Stimulated activated CD4-positive, alpha-beta T cell treated with anti-CD3 and anti-CD28 coated beads, Interleukin-1b, Interleukin-23, amount 100 ng/mL, for 24 hours (primary cell): ENCODE measurements around the gene RRAS2.
"Not testable (repeated sequence)": the region's sequence is repeated elsewhere in the genome, so short reads cannot be mapped to it uniquely, and the experiment has no call there.

Experiments used
- DNase-seq, 4 experiments: peaks; one replicate each; pipeline ENCODE4 v3.0.0-alpha.2; 2020; ENCODE audit warnings: low read depth in 4 of 4, low spot score in 1 of 4

The RRAS2 gene

DNA sequence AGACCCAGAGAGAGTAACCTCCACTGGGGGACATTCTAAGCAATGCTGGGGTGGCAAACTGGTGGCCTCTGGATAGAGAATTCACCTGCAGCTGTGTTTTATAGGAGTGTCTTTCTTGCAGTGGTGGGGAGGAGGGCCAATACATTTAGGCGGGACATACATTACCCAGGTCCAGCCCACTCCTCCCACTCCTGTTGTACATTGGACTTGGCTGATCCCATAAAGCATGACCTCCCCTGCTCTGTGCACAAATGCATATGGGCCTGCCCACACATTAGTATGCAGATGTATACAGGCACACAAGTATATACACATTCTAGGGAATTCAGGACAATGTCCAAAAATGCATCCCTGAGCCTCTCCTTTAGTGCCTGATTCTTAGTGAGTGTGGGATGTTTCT lies 99.1 kb downstream of the RRAS2 start:
- DNase-seq: no peak

DNA sequence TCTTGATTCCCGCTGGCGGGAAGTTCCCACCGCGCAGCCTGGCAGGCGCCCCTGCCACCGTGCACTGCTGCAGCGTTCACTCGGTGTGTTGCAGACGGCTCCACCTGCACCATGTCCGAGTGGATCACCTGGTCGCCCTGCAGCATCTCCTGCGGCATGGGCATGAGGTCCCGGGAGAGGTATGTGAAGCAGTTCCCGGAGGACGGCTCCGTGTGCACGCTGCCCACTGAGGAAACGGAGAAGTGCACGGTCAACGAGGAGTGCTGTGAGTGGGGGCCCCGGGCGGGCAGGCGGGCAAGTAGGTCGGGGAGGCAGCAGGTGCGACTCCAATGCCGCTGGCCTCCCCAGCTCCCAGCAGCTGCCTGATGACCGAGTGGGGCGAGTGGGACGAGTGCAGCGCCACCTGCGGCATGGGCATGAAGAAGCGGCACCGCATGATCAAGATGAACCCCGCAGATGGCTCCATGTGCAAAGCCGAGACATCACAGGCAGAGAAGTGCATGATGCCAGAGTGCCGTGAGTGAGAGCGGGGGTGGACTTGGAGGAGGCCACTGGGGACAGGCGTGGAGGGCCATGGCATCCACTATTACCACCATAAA lies 99.7 kb downstream of the RRAS2 start:
- no peak for DNase-seq

DNA sequence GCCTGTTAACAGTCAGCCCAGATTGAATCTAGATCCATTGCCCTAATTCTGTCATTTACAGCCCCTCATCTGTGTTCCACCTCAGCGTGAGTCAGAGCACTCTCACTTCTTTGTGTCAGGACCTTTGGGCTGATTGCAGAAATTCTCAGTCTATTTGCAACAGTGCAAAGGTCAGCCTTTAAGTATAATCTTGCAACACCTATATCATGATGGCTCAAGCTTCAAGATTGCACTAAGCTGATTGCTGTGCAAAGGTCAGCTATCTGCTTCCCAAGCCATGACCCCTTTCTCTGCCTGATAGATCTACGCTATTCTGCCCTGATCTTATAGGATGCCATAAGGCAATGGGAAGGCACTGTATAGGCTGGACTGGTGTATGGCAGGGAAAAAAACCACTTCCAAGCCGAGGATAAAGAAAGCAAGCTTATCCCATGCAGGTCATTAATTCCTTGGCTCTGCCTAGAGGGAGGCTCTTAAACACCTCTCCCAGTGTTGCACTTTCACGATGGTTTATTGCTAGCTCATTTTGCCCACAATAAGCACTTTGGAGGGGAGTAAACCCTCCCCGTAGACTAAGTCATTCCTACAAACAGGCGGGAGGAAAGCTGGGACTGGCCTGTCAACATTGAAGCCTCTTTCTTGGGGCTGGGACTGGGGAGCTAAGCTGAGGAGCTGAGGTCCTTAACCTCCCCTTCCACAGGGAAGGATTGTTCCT lies 100.6 kb downstream of the RRAS2 start:
- no peak for DNase-seq

DNA sequence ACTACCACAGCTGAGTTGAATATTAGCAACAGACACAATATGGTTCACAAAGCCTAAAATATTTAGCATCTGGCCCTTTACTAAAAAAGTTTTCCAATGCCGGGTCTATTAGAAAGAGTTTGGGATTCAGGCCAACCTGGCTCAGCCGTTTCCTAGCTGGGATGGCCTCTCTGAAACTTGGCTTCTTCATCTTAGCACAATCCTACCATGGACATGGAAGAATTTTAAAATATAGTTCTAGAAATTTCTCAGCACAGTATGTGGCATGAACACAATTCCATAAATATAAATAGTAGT lies 103.8 kb downstream of the RRAS2 start:
- no peak for DNase-seq

DNA sequence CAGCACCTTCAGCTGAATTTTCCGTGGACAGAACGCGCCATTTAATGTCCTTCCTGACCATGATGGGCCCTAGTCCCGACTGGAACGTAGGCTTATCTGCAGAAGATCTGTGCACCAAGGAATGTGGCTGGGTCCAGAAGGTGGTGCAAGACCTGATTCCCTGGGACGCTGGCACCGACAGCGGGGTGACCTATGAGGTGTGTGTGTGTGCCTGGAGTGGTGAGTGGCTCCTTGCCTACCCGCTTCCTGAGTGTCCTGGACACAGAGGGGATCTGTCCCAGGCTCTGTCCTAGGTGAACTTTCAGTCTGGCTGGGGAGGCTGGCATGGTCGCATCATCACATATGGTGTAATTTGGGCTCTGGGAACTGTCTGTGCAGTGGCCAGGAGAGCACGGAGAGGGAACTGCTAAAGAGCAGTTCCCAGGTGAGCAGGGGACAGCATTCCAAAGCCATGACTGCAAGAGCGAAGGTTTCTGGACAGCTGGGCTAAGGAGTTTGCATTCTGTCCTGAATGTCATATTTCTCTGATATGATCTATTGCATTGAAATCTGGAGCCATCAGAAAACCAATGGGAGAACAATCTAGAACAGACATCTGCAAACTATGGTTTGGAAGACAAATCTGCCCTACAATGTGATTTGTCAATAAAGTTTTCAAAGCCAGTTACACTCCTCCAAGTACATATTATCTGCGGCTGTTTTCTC lies 104.3 kb downstream of the RRAS2 start:
- DNase-seq: no peak

DNA sequence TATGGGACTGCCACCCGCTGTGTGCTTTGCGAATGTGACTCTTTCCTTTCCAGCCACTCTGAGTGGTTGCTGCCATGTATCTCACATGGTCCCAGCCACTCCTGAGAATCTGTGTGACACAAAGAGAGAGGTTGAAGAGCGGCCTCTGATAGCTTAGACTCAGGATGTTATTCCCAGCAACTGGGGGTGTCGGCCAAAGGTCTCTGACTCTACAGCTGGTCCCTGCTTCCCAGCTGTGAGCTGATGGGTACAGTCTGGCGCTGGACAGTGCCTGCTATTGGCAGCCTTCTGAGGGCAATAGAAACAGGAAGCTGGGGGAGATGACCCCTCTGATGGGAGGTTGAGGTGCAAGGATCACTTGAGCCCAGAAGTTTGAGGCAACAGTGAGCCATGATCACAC lies 105.1 kb downstream of the RRAS2 start:
- no peak for DNase-seq

DNA sequence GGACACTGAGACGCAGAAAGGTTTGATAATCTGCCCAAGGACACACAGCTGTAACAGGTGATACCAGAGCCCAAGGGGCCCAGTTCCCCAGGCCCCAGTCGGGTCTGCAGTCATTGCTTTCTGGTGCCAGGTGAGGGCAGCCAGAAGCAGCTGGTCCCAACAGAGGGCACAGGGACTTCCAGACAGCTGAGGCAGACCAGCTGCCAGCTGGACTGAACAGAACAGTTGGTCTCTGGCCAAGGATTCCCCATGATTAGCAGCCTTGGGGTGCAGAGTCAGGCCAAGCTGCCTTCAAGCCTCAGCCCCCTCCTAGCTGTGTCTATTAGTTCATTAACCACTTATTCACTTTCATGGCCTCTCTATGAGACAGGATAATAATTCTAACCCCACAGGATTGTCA lies 105.6 kb downstream of the RRAS2 start:
- DNase-seq: no peak

DNA sequence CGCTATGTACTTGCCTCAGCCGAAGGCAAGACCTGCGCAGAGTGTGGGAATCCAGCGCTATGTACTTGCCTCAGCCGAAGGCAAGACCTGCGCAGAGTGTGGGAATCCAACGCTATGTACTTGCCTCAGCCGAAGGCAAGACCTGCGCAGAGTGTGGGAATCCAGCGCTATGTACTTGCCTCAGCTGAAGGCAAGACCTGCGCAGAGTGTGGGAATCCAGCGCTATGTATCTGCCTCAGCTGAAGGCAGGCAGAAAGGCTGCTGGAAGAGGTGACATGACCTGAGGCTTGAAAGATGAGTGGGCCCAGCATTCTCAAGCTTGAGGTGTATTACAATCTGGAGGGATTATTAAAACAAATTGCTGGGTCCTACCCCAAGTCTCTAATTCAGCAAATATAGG lies 106.5 kb downstream of the RRAS2 start:
- not testable (repeated sequence) for DNase-seq

DNA sequence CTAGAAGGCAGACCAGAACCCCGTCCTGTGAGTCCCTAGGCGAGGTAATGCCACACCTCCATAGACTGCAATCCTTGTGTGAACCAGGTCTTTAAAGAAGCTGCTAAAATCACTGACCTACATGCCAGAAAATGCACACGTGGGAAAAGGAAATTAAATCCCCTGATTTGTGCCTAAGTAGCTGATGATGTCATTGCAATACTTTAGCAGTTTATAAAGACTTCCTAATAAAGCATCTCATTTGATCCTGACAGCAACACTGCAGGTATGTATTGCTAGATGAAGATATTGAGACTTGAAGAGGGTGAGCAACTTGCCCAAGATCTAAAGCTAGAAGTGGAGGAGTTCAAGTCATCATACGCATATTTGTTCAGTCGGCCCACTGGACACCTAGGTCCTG lies 107.2 kb downstream of the RRAS2 start:
- no peak for DNase-seq

DNA sequence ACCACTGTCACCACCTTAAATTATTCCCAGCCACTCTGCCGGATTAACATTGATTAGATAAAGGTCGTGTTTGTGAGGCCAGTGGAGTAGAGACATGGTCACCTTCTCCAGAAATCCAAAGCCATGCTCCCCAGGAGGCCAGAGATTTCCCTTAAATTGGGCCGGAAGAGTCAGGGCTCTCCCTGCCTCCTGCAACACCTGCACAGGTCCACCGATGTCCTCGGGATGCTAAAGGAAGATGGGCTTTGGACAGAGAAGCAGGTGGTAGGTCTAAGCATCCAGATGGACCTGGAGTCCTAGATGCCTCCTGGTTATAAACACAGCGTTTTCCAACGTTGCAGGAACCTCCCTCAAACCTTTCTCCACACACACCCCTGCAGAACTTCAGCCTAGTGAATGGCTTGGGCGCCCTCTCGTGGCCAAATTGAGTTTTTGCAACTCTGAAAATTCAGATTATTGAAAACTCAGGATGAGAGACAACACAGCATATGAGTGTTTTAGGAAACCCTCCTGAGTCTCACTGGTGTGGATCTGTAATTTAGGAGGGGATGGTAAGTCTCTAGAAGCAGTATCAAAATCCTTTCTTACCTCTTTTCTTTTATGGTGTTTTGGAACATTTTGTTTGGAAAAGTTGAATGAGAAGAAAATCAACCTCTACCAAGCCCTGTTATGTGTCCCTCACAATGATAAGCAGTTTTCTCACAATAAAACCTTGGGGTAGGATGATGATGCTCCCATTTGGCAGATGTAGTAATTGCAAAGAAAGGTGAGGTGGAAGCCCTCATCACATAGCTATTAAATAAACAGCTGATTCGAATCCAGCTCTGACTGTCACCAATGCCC lies 109.6 kb downstream of the RRAS2 start:
- peak; percentile 29 to 54 (median 51) for DNase-seq

DNA sequence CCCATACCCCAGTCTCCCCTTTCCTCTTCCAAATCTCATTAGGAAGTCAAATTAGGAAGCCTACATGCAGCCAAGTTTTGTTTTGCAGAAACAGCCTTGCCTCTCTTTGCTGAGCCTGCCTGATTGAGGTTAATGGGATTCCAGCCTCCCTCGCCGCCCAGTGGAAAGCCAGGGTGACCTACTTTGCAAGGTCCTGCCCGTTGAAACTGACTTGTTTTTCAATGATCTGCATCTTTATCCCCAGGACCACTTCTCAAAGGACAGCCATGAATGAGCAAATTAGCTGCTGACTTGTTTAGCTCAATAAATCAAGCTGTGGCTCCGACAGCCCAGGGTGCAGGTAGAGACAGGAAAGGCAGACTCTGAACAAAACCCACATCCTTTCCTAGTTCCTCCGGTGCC lies 110.4 kb downstream of the RRAS2 start:
- DNase-seq: no peak

DNA sequence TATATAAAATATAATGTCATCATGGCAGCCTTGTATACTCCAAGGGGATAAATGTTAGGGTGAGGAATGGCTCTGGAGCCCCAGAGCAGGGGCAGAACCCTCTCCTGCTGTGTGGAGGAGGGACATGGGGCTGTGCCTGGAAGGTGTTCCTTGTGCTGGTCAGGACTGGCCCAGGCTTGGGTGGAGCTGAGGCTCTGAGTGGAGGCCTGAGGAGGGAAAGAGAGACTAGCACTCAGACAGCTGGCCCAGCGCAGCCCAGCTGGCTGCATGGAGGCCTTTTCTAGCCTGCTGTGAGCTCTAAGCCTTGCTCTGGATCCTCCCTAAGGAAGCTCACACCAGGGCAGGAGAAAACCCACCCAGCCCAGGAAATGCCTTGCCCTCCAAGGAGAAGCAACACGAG lies 113.5 kb downstream of the RRAS2 start:
- no peak for DNase-seq

DNA sequence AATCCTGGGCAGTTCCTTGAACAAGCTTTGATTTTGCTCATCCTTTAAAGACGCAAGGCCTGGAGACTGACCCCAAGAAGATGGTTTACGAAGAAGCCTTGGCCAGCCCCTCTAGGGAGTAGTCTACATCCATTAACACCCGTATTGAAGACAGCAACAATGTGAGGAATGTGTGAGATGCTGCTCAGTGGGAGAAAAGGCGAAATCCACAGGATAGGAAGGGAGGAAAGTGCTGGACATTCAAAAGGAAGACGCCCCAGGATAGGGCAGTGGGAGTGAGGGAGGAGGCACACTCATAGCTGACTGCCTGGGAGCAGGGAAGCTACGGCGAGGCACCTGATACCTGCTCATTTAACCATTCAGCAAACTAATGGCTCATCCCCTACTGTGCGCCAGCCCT lies 114.1 kb downstream of the RRAS2 start:
- DNase-seq: no peak

DNA sequence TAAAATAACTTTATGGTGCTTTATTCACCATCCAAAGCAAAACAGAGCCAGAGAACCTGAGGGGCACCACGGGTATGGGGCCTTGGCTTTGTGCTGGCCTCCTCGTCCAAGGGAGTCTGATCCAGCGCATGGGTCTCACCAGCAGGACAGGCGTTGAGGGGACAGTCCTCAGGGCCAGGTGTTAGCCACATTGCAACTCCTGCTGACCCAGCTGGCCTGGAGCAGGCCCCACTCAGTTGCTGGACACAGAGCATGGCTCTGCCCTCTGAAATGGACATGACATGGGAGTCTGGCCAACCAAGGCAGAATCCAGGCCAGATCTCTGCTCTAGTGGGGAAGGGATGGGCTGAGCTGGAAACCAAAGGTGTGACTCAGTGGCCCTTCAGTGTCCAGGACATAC lies 116.2 kb downstream of the RRAS2 start:
- DNase-seq: no peak

DNA sequence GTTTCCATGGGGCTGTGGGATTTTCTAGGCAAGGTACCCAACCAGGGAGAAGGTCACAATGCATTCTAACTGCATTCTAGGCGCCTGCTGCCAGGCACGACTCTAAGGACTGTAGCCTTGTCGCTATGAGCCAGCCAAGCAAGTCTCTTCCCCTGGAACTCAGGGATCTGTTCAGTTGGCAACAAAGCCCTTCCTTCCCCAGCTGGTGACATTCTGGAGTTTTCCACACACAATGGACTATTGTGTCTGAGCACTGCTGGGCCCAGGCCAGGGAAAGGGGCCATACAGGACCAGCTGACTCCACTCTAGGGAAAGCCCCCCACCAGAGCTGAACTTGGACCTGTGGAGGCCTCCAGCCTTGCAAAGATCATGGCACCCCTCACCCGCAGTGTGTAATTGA lies 116.8 kb downstream of the RRAS2 start:
- DNase-seq: no peak

DNA sequence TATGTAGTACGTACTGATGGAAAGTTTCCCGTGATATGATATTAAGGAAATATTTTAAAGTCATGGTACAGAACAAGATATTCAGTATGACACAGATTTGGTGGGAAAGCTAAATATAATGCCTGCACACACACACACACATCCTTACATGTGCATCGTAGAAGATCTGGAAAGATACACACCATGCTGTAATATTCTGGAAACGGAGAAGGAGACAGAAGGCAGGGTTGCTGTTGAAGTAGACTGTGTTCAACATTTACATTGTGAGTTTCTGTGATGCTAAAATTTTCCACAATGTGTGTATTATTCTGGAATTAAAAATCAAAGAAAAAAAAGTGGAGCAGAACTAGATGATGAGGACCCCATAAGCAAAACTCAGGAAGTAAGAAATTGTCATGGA lies 118.0 kb downstream of the RRAS2 start:
- DNase-seq: no peak

DNA sequence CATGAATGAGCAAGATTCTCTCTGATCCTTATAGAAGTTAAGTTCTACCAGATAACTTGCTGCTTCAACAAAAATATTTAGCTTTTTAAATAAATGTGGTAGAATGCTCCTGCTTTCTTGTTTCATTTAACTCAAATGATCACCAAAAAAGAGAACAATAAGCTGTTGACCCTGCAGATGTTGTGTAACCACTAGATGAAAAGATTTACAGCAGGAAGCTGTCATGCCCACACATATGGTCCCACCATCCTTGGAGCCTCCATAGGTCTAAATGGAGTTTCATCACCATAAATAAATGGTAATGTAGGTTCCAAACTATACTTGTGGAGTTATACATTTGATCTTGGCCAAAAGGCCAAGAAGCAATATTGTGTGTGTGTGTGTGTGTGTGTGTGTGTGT lies 118.8 kb downstream of the RRAS2 start:
- DNase-seq: no peak

DNA sequence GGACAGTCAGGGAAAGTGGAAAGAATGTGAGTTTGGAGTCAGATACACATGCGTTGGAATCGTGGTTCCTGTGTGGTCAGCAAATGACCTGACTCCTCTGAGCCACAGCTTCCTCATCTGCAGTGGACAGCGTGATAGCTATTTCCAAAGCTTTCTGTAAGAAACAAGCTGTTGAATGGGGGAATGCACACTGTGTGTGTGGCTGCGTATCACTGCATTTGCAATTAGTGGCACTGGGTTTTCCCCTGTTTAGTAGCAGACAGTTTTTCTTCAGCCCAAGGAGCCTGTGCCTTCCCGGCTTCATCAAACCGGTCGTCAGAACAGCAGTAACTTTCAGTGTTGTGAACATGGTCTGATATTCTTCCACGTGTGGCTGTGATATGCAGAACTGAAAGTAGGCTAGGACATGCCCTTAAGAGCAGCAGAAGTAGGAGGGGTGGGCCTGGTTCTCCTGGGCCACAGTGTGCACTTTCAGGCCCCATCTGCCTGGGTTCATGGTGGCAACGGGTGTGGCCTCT lies 121.5 kb downstream of the RRAS2 start:
- DNase-seq: no peak

DNA sequence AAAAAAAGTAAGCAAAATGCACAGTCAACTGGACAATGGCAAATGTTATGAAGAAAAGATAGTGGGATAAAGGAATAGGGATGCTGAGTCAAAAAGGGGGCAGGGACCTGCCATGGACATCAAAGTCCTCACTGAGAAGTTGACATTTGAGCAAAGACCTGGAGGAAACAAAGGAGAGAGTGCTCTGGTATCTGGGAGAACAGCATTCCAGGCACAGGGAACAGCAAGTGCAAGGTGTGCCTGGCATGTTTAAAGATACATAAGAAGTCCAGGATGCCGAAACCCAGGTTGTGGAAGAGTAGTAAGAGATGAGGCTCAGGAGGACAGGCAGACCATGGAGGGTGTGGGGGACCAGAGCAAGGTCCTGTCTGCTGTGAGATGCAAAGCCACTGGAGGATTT lies 123.3 kb downstream of the RRAS2 start:
- no peak for DNase-seq

DNA sequence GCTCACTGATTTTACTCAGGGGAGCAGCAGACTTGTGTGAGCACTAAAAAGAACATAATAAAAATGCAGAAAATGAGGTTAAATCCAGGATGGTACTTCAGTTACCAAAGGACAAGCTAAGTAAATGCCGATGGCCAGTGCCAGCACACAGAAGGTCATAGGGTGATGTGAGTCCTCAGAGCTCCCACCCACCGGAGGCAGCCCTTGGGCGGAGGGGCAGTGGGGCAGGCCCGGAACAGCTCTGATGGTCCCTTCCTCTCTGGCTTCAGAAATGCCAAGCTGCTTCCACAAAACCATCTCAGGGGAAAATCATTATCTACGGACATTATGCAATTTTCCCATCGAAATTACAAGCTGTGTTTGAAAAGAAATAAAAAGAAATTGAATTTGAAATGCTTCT lies 124.5 kb downstream of the RRAS2 start:
- DNase-seq: no peak

DNA sequence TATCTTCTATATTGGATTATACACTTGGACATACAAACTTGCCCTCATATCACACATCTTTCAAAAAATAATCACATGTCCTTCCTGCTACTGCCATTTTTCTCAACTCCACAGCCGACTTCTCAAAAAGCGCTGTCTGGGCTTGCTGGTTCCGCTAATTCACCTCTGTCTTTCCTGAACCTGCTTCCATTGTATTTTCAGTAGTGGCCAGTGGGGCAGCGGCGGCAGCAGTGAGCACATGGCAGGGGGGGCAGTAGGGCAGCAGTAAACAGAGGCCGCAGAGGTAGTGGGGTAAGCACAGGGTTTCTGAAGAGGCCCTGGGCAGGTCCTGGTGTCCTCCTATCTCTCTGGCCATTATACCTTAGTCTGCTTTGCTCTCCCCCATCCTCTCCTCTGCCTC lies 126.3 kb downstream of the RRAS2 start:
- DNase-seq: no peak

DNA sequence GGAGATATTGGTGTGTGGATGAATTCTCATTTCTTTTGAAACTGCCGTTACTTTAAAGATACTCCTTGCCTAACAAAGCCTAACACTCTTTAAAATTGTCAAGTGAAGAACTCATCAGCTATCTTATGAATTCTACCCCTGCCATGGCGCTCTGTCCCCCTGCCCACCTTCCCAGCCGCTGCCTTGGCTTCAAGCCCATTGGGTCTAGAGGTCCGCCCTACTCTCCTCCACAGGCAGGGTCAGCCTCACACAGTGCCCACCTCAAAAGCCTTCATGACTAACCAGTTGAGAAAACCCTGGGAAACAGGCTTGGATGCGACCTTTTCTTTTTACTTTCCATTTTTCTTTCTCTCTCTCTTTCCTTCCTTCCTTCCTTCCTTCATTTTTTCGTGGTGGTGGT lies 128.6 kb downstream of the RRAS2 start:
- no peak for DNase-seq
